Calu3 (cell line): Measurements from ENCODE around the gene EHBP1. TPM values are rescaled to one million over a fixed set of nuclear protein-coding genes. Genes with fewer than 3 reads are reported as not detected.

Experiments
- BruUV-seq: library from RNA; stranded (reverse); fragments of 400-500 nt; replicated peaks from 2 replicates; lab custom pipeline; 2021; lab: Mats Ljungman, UMichigan
- CTCF ChIA-PET: fragments of 300-600 bp; sonication (Branson Sonifier 250); formaldehyde crosslinking; loops from one replicate; lab custom pipeline; 2022; ENCODE audit warnings: antibody characterized with exemption; lab: Charles Lee
- DNase-seq: peaks from one replicate; pipeline ENCODE4 v3.0.0; 2022
- H3K27ac Mint-ChIP-seq: one replicate; pipeline ENCODE4 v1.8.0; 2022; ENCODE audit warnings: mixed read lengths; ENCODE audit not compliant: unreplicated experiment
- H3K27me3 Mint-ChIP-seq: one replicate; pipeline ENCODE4 v1.8.0; 2022; ENCODE audit warnings: mixed read lengths; ENCODE audit not compliant: unreplicated experiment
- H3K36me3 Mint-ChIP-seq: one replicate; pipeline ENCODE4 v1.8.0; 2022; ENCODE audit warnings: mild to moderate bottlenecking, moderate library complexity, mixed read lengths; ENCODE audit not compliant: insufficient read depth, unreplicated experiment
- H3K4me1 Mint-ChIP-seq: one replicate; pipeline ENCODE4 v1.8.0; 2022; ENCODE audit warnings: mild to moderate bottlenecking, low read depth, mixed read lengths; ENCODE audit not compliant: unreplicated experiment
- H3K4me3 Mint-ChIP-seq: one replicate; pipeline ENCODE4 v1.8.0; 2022; ENCODE audit warnings: mild to moderate bottlenecking, low read depth, moderate library complexity, mixed read lengths; ENCODE audit not compliant: unreplicated experiment
- H3K9me3 Mint-ChIP-seq: one replicate; pipeline ENCODE4 v1.8.0; 2022; ENCODE audit warnings: low read depth, mixed read lengths; ENCODE audit not compliant: unreplicated experiment
- CTCF ChIP-seq: fragments of 200-600 bp; IDR thresholded peaks from one replicate; pipeline ENCODE4 v1.8.0; 2022; ENCODE audit warnings: antibody characterized with exemption; ENCODE audit not compliant: unreplicated experiment
- intact Hi-C: fragments of 100-400 bp; cut with micrococcal nuclease; formaldehyde crosslinking; loops from one replicate; pipeline ENCODE4 v1.10.0; 2022; ENCODE audit not compliant: unreplicated experiment
- total RNA-seq: library from RNA; stranded (reverse); gene quantifications from 2 replicates; pipeline ENCODE4 v1.2.3, GENCODE V29; 2022

Gene EHBP1
- total RNA-seq, 1 experiment from 2014 or later, result 82.9 TPM

GRCh38 chr2:62789518-62789917 lies 84.0 kb downstream of the EHBP1 start:
- no peaks in the 10 kb centered on the region for H3K9me3 Mint-ChIP-seq
- H3K27me3 Mint-ChIP-seq, result no peaks in the 10 kb centered on the region
- peak overlapping the region; percentile 36 for H3K27ac Mint-ChIP-seq
- no peaks in the 10 kb centered on the region for H3K36me3 Mint-ChIP-seq
- no TSS peak for BruUV-seq
- no peak for DNase-seq
- CTCF ChIA-PET, result interaction anchor here (0.6 kb wide), 1 partner anchor 813 kb away, joined by 4 read pairs; no protein-coding TSS in a partner anchor
- peak overlapping the region; percentile 21 for H3K4me3 Mint-ChIP-seq
- H3K4me1 Mint-ChIP-seq, result peaks cover 55% of the 10 kb centered on the region
- intact Hi-C loops, result loop anchor here (2.0 to 5.0 kb wide), 2 partner anchors 158 to 697 kb away; no protein-coding TSS in a partner anchor
- TF ChIP-seq CTCF, result no peak

- Mint-ChIP-seq H3K4me1 (peaks cover 51% of the 10 kb centered on the region), H3K9me3 (no peaks in the 10 kb centered on the region), H3K4me3 (peak overlapping the region; percentile 21), H3K27ac (peak overlapping the region; percentile 36), H3K27me3 (no peaks in the 10 kb centered on the region), H3K36me3 (no peaks in the 10 kb centered on the region)
- TF ChIP-seq CTCF, result no peak
- intact Hi-C loops, result loop anchor here (2.0 to 5.0 kb wide), 2 partner anchors 157 to 697 kb away; no protein-coding TSS in a partner anchor
- no TSS peak for BruUV-seq
- DNase-seq, result no peak
- CTCF ChIA-PET, result no interaction called here
Measured at GRCh38 chr2:62789918-62790317, 84.4 kb downstream of the EHBP1 start.

GRCh38 chr2:62792408-62792807 lies 86.9 kb downstream of the EHBP1 start:
- CTCF ChIA-PET, result no interaction called here
- no peaks in the 10 kb centered on the region for H3K9me3 Mint-ChIP-seq
- H3K36me3 Mint-ChIP-seq, result no peaks in the 10 kb centered on the region
- peaks cover 51% of the 10 kb centered on the region for H3K4me1 Mint-ChIP-seq
- H3K27me3 Mint-ChIP-seq, result no peaks in the 10 kb centered on the region
- no peak overlapping the region for H3K4me3 Mint-ChIP-seq
- no peak for DNase-seq
- intact Hi-C loops, result no loop called here
- TF ChIP-seq CTCF, result no peak
- no TSS peak for BruUV-seq
- H3K27ac Mint-ChIP-seq, result no peak overlapping the region

- intact Hi-C loops, result no loop called here
- Mint-ChIP-seq H3K4me1 (peaks cover 51% of the 10 kb centered on the region), H3K36me3 (no peaks in the 10 kb centered on the region), H3K9me3 (no peaks in the 10 kb centered on the region), H3K27ac (no peak overlapping the region), H3K4me3 (no peak overlapping the region), H3K27me3 (no peaks in the 10 kb centered on the region)
- no TSS peak for BruUV-seq
- DNase-seq, result no peak
- CTCF ChIA-PET, result no interaction called here
- no peak for TF ChIP-seq CTCF
Measured at GRCh38 chr2:62793213-62793612, 87.7 kb downstream of the EHBP1 start.
